K562 (cell line): ENCODE data around the gene HOXA11. TPM values are rescaled to one million over a fixed set of nuclear protein-coding genes. Genes with fewer than 3 reads are reported as not detected.

Source experiments
- ATAC-seq: fragments of 200-7000 bp; cut with Tn5 transposase; 3 replicates; pipeline ENCODE4 v1.9.1; 2020; ENCODE audit warnings: moderate library complexity
- BruUV-seq: library from RNA; stranded (reverse); fragments of 400-500 nt; replicated peaks from 2 replicates; lab custom pipeline; 2021; lab: Mats Ljungman, UMichigan
- CTCF ChIA-PET: fragments of 300-600 bp; formaldehyde crosslinking; extraction: SDS; loops from one replicate; lab custom pipeline; 2021; ENCODE audit warnings: low intra/inter-chr PET ratio; lab: Yijun Ruan, JAX
- POLR2A ChIA-PET: fragments of 300-600, 350-650 bp; sonication (Branson Sonifier 250); formaldehyde crosslinking; extraction: SDS; loops from one replicate; lab custom pipeline; 2021; ENCODE audit warnings: antibody characterized with exemption, inconsistent platforms; lab: Yijun Ruan, JAX
- DNase-seq, 4 experiments: peaks; one replicate each; pipeline versions ENCODE4 v3.0.0 to v3.0.0-alpha.2; 2011 to 2018; ENCODE audit warnings: low spot score in 3 of 4, mixed read lengths in 3 of 4; ENCODE audit errors: extremely low read depth in 1 of 4
- FAIRE-seq: peaks from 2 replicates; lab custom pipeline; 2011; peaks lifted over from hg19 to GRCh38; lab: Jason Lieb, UNC
- H2AFZ ChIP-seq: 2 replicates; pipeline ENCODE4 v1.6.0; 2011; ENCODE audit warnings: low read depth, low read length, control low read depth, inconsistent platforms
- H3K27ac ChIP-seq: fragments of 200-600 bp; 3 replicates; pipeline ENCODE4 v1.8.0; 2011; ENCODE audit warnings: low read depth, mild to moderate bottlenecking, control low read depth, inconsistent platforms, low read length, moderate library complexity, mixed read lengths; ENCODE audit errors: extremely low read depth
- H3K27me3 ChIP-seq, 2 experiments: fragments of 300-600 bp in 1 of 2; 2 replicates in 1 of 2; 3 replicates in 1 of 2; pipeline versions ENCODE4 v1.6.0 to v1.8.0; 2011; ENCODE audit warnings: inconsistent platforms in 2 of 2, low read length in 2 of 2, mild to moderate bottlenecking in 1 of 2, mixed read lengths in 1 of 2, moderate library complexity in 1 of 2; ENCODE audit not compliant: control insufficient read depth in 2 of 2, insufficient read depth in 2 of 2
- H3K36me3 ChIP-seq: fragments of 300-600 bp; 3 replicates; pipeline ENCODE4 v1.8.0; 2011; ENCODE audit warnings: mild to moderate bottlenecking, low read length, inconsistent platforms; ENCODE audit not compliant: control insufficient read depth, insufficient read depth
- H3K4me1 ChIP-seq, 2 experiments: fragments of 200-600 bp in 1 of 2; replicated peaks in 1 of 2; 2 replicates in 1 of 2; 3 replicates in 1 of 2; pipeline versions ENCODE4 v1.5.1 to v1.8.0; 2011; ENCODE audit warnings: inconsistent platforms in 2 of 2, low read length in 2 of 2, mild to moderate bottlenecking in 1 of 2, mixed read lengths in 1 of 2, moderate library complexity in 1 of 2; ENCODE audit not compliant: control insufficient read depth in 2 of 2, insufficient read depth in 2 of 2
- H3K4me2 ChIP-seq: 2 replicates; pipeline ENCODE4 v1.6.1; 2011; ENCODE audit warnings: low read length, control low read depth, inconsistent platforms, mixed read lengths; ENCODE audit not compliant: insufficient read depth
- H3K4me3 ChIP-seq: fragments of 200-600 bp; sonication (generic), shearing (Covaris generic); 2 replicates; pipeline ENCODE4 v1.5.1; 2016; ENCODE audit warnings: control low read depth, inconsistent platforms
- H3K79me2 ChIP-seq: fragments of 200-600 bp; 3 replicates; pipeline ENCODE4 v1.8.0; 2011; ENCODE audit warnings: low read length, inconsistent platforms; ENCODE audit not compliant: control insufficient read depth, insufficient read depth
- H3K9ac ChIP-seq, 2 experiments: 2 replicates each; pipeline versions ENCODE4 v1.6.0 to v1.6.1; 2011; ENCODE audit warnings: low read depth in 2 of 2, low read length in 2 of 2, control low read depth in 1 of 2, inconsistent platforms in 1 of 2, mild to moderate bottlenecking in 1 of 2, mixed read lengths in 1 of 2; ENCODE audit not compliant: insufficient read depth in 1 of 2
- H3K9me1 ChIP-seq: one replicate; pipeline ENCODE4 v1.6.0; 2011; ENCODE audit warnings: inconsistent platforms, mild to moderate bottlenecking, low read length, moderate library complexity; ENCODE audit not compliant: control insufficient read depth, insufficient read depth
- H3K9me3 ChIP-seq: replicated peaks from 2 replicates; pipeline ENCODE4 v1.5.1; 2011; ENCODE audit warnings: low read depth, low read length, inconsistent platforms; ENCODE audit not compliant: control insufficient read depth, insufficient read depth
- H4K20me1 ChIP-seq: replicated peaks from 2 replicates; pipeline ENCODE4 v1.6.1; 2011; ENCODE audit warnings: low read length, inconsistent platforms, mixed read lengths; ENCODE audit not compliant: control insufficient read depth, insufficient read depth
- CBX3 ChIP-seq, 2 experiments: IDR thresholded peaks; 1 replicate in 1 of 2; 2 replicates in 1 of 2; pipeline ENCODE4 v1.6.1; 2012; ENCODE audit warnings: inconsistent platforms in 2 of 2, low read length in 2 of 2, borderline replicate concordance in 1 of 2, control low read depth in 1 of 2
- ILF3 ChIP-seq: fragments of 450-650 bp; IDR thresholded peaks from 2 replicates; pipeline ENCODE4 v1.6.1; 2018; ENCODE audit warnings: antibody characterized with exemption, mild to moderate bottlenecking, moderate library complexity, borderline replicate concordance
- MYC ChIP-seq, 2 experiments: fragments of 250-450 bp in 1 of 2; sonication (Bioruptor Pico) in 1 of 2; IDR thresholded peaks; 2 replicates each; pipeline versions ENCODE4 v1.5.1 to v1.6.1; 2012 to 2021; ENCODE audit warnings: low read depth in 2 of 2, borderline replicate concordance in 1 of 2, improper control_type of control experiment in 1 of 2, low read length in 1 of 2, mild to moderate bottlenecking in 1 of 2, moderate library complexity in 1 of 2
- NFE2L1 ChIP-seq: fragments of 450-650 bp; IDR thresholded peaks from 2 replicates; pipeline ENCODE4 v1.6.1; 2016; ENCODE audit warnings: missing genetic modification characterization, low read depth, mild to moderate bottlenecking, missing compliant biosample characterization, moderate library complexity, borderline replicate concordance
- SMARCB1 ChIP-seq: IDR thresholded peaks from 2 replicates; pipeline ENCODE4 v1.6.1; 2011; ENCODE audit warnings: improper control_type of control experiment, low read depth; ENCODE audit not compliant: insufficient read length
- TAF9B ChIP-seq: fragments of 450-650 bp; IDR thresholded peaks from 2 replicates; pipeline ENCODE4 v1.6.1; 2018; ENCODE audit warnings: mild to moderate bottlenecking; ENCODE audit not compliant: partially characterized antibody
- ZBTB34 ChIP-seq: fragments of 250-450 bp; sonication (Bioruptor Pico); IDR thresholded peaks from 2 replicates; pipeline ENCODE4 v1.8.0; 2021; ENCODE audit warnings: mild to moderate bottlenecking, moderate library complexity
- ZNF23 ChIP-seq: fragments of 250-450 bp; sonication (Bioruptor Pico); IDR thresholded peaks from 2 replicates; pipeline ENCODE4 v1.4.0; 2020; ENCODE audit warnings: mild to moderate bottlenecking
- ZNF407 ChIP-seq: fragments of 450-650 bp; IDR thresholded peaks from 2 replicates; pipeline ENCODE4 v1.6.1; 2016; ENCODE audit warnings: low read depth
- WGBS: fragments of 100-300 bp; shearing (Covaris generic); methylation state at CpG from one replicate; pipeline ENCODE4 v1.1.6; 2016; ENCODE audit warnings: low coverage, mixed read lengths; ENCODE audit not compliant: insufficient coverage; ENCODE audit errors: missing lambda C conversion rate; 5-methylcytosine and 5-hydroxymethylcytosine counted together
- in situ Hi-C: fragments of 300-500 bp; cut with MboI; formaldehyde crosslinking; loops from 4 replicates; pipeline ENCODE4 v1.15.0; 2018; ENCODE audit warnings: inconsistent platforms, mixed read lengths
- intact Hi-C: fragments of 100-400 bp; cut with micrococcal nuclease; formaldehyde crosslinking; loops from 2 replicates; pipeline ENCODE4 v1.14.2; 2022
- polyA plus RNA-seq, 8 experiments: library from polyadenylated mRNA; depleted of rRNA in 4 of 8; stranded (reverse) in 5 of 8; unstranded in 3 of 8; fragments of >200 nt; fragmentation: Nextera tagmentation in 2 of 8; fragmentation: Illumina TruSeq in 1 of 8; extraction: Ambion mirVana in 2 of 8; extraction: Trizol in 1 of 8; gene quantifications; 2 replicates each; pipeline versions ENCODE4 v1.2.1 to v1.2.3, GENCODE V29; 2011 to 2014; ENCODE audit warnings: inconsistent platforms in 1 of 8, missing spikeins in 1 of 8
- total RNA-seq, 7 experiments: library from RNA; depleted of rRNA in 6 of 7; stranded (reverse); fragments of >200 nt in 6 of 7; fragmentation: Illumina TruSeq in 2 of 7; extraction: Trizol in 2 of 7; gene quantifications; 2 replicates each; pipeline versions ENCODE4 v1.2.1 to v1.2.3, GENCODE V29; 2011 to 2021; ENCODE audit warnings: low replicate concordance in 1 of 7
- TF ChIP-seq, protein P1 (sequence below): fragments of 250-450 bp; sonication (Bioruptor Pico); IDR thresholded peaks from 2 replicates; pipeline ENCODE4 v1.5.0; 2021

Gene HOXA11
- total and polyA plus RNA-seq, 9 of the 15 experiments (the other 6 are each of a cell fraction or from before 2014, with no cell fraction given) = not detected

DNA sequence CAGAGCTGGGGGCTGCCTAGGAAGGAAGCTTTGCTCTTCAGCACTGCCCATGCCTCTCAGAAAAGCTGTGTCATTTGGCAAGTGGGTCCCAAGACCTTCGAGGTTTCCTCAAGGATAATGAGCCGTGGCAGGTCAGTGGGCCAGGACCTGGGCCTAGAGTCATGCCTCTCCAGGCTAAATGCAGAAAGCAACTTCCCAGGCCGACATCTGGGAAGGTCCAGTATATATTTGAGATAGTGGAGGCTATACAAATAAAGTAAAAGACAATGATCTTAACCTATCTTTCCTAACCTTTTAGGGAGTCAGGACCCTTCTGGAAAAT lies 8.5 kb downstream of the HOXA11 start:
- 0% methylated on average over 3 of the region's 3 CpGs for whole genome bisulfite sequencing
- Histone ChIP-seq H3K9ac (no peak overlapping the region), H3K27ac (no peak overlapping the region), H2AFZ (no peak overlapping the region), H3K79me2 (no peaks in the 10 kb centered on the region), H3K27me3 (peaks cover 27 to 74% of the 10 kb centered on the region in 2 experiments), H3K9me1 (no peaks in the 10 kb centered on the region), H3K9me3 (no peaks in the 10 kb centered on the region; the same call in 1 of the 2 replicates), H4K20me1 (no peaks in the 10 kb centered on the region), H3K36me3 (no peaks in the 10 kb centered on the region), H3K4me2 (no peak overlapping the region), H3K4me3 (no peak overlapping the region), H3K4me1 (peaks cover 0 to 7% of the 10 kb centered on the region in 2 experiments; a peak in 1 of 5 replicates)
- in situ Hi-C loops (no loop called here), intact Hi-C loops (no loop called here)
- ATAC-seq (no peak), DNase-seq (no peak), FAIRE-seq (no peak)
- ChIA-PET POLR2A (no interaction called here), CTCF (no interaction called here)
- no TSS peak for BruUV-seq
- no peak for TF ChIP-seq SMARCB1
- TF ChIP-seq NFE2L1 = no peak
- no peak for TF ChIP-seq MYC (IDR thresholded peaks at IDR 0.05; ENCODE audit: low read depth, low read length)
- TF ChIP-seq MYC (CRISPR knock-in tag; IDR thresholded peaks at IDR 0.05; ENCODE audit: borderline replicate concordance, low read depth) = no peak
- no peak for TF ChIP-seq TAF9B
- TF ChIP-seq ZNF23 (CRISPR knock-in tag) = no peak
- TF ChIP-seq, protein P1, sequence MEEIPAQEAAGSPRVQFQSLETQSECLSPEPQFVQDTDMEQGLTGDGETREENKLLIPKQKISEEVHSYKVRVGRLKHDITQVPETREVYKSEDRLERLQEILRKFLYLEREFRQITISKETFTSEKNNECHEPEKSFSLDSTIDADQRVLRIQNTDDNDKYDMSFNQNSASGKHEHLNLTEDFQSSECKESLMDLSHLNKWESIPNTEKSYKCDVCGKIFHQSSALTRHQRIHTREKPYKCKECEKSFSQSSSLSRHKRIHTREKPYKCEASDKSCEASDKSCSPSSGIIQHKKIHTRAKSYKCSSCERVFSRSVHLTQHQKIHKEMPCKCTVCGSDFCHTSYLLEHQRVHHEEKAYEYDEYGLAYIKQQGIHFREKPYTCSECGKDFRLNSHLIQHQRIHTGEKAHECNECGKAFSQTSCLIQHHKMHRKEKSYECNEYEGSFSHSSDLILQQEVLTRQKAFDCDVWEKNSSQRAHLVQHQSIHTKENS (CRISPR knock-in tag) = no peak
- TF ChIP-seq ILF3 = no peak
- no peak for TF ChIP-seq CBX3 (IDR thresholded peaks at IDR 0.05; ENCODE audit: borderline replicate concordance in 1 of 2, low read length in 2 of 2)
- no peak for TF ChIP-seq ZBTB34
- TF ChIP-seq ZNF407 = no peak
